Prostate gland (tissue), 2 donors: Measurements from ENCODE around the gene ARHGEF4.

ENCODE experiments used
- CTCF ChIP-seq, 4 experiments: fragments of 200-600 bp in 2 of 4; fragments of 450-650 bp in 2 of 4; sonication (generic) in 2 of 4; IDR thresholded peaks; 1 replicate in 3 of 4; 2 replicates in 1 of 4; pipeline ENCODE4 v1.5.1; 2016 to 2019; ENCODE audit warnings: antibody characterized with exemption in 4 of 4, mild to moderate bottlenecking in 2 of 4, moderate library complexity in 2 of 4
- POLR2A ChIP-seq: fragments of 450-650 bp; IDR thresholded peaks from one replicate; pipeline ENCODE4 v1.6.1; 2016; ENCODE audit warnings: antibody characterized with exemption, mild to moderate bottlenecking
- POLR2AphosphoS5 ChIP-seq: sonication (generic); formaldehyde crosslinking; IDR thresholded peaks from one replicate; pipeline ENCODE4 v1.6.1; 2017; ENCODE audit warnings: antibody characterized with exemption

- TF ChIP-seq POLR2A (no peak), POLR2AphosphoS5 (no peak), CTCF (IDR thresholded peaks at IDR 0.05) (no peak)
Observed at GRCh38 chr2:130795431-130795830, 41.3 kb upstream of the ARHGEF4 start.
